ENCODE measurements around the gene AGTPBP1.

DNA sequence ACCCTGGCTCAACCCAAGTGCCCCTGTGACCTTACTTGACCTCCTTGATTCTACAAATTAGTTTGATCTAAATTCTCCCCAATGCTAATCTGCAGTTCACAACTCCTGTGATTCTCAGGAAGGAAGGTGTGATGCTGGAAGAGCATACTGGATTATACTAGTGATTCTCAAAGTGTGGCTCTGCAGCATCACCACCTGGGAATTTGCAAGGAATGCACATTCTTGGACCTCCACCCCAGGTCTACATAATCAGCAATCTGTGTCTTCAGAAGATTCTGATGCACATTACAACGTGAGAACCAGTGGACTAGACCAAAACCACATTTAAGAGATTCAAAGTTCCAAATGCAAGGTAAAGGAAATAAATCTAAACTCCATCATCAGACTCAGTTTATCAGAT is 198.6 kb downstream of the AGTPBP1 start:
- TF ChIP-seq MAFK (IDR thresholded peaks at IDR 0.05; ENCODE audit: low read depth, low read length) (no peak), EP300 (IDR thresholded peaks at IDR 0.05; ENCODE audit: borderline replicate concordance in 1 of 2, low read depth in 2 of 2, low read length in 2 of 2) (no peak), CTCF (IDR thresholded peaks at IDR 0.05; ENCODE audit: control extremely low read depth in 1 of 3, insufficient read depth in 1 of 3, low read depth in 1 of 3, low read length in 3 of 3) (no peak), POLR2A (IDR thresholded peaks at IDR 0.05; ENCODE audit: control extremely low read depth in 1 of 2, low read depth in 2 of 2, low read length in 2 of 2) (no peak), EZH2 (IDR thresholded peaks at IDR 0.05; ENCODE audit: low read depth, low read length, severe bottlenecking) (no peak), CBX8 (IDR thresholded peaks at IDR 0.05; ENCODE audit: borderline replicate concordance, low read depth, low read length) (no peak), CEBPB (IDR thresholded peaks at IDR 0.05; ENCODE audit: low read depth, low read length) (no peak), ZNF274 (IDR thresholded peaks at IDR 0.05; ENCODE audit: borderline replicate concordance, extremely low read depth, low read length) (no peak), RFX5 (IDR thresholded peaks at IDR 0.05; ENCODE audit: borderline replicate concordance, low read depth, low read length) (no peak), SIRT6 (IDR thresholded peaks at IDR 0.05; ENCODE audit: low read length) (no peak), MAX (IDR thresholded peaks at IDR 0.05) (no peak), HDAC2 (IDR thresholded peaks at IDR 0.05; ENCODE audit: borderline replicate concordance in 1 of 2, low read depth in 2 of 2, low read length in 2 of 2) (no peak), CHD1 (IDR thresholded peaks at IDR 0.05; ENCODE audit: low read depth, low read length) (no peak)
- TF ChIP-seq, protein P1, sequence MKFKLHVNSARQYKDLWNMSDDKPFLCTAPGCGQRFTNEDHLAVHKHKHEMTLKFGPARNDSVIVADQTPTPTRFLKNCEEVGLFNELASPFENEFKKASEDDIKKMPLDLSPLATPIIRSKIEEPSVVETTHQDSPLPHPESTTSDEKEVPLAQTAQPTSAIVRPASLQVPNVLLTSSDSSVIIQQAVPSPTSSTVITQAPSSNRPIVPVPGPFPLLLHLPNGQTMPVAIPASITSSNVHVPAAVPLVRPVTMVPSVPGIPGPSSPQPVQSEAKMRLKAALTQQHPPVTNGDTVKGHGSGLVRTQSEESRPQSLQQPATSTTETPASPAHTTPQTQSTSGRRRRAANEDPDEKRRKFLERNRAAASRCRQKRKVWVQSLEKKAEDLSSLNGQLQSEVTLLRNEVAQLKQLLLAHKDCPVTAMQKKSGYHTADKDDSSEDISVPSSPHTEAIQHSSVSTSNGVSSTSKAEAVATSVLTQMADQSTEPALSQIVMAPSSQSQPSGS (IDR thresholded peaks at IDR 0.05; ENCODE audit: low read length) = no peak

Measured in H1 (cell line).